ENCODE results near the gene PTPRN2. TPM values are rescaled to one million over a fixed set of nuclear protein-coding genes. Genes with fewer than 3 reads are reported as not detected.
A peak's percentile ranks its signal among the peaks of the same experiment; 100 is the strongest.

PTPRN2 gene
- total and polyA plus RNA-seq, 9 of the 15 experiments (the other 6 are each of a cell fraction or from before 2014, with no cell fraction given): not detected

DNA sequence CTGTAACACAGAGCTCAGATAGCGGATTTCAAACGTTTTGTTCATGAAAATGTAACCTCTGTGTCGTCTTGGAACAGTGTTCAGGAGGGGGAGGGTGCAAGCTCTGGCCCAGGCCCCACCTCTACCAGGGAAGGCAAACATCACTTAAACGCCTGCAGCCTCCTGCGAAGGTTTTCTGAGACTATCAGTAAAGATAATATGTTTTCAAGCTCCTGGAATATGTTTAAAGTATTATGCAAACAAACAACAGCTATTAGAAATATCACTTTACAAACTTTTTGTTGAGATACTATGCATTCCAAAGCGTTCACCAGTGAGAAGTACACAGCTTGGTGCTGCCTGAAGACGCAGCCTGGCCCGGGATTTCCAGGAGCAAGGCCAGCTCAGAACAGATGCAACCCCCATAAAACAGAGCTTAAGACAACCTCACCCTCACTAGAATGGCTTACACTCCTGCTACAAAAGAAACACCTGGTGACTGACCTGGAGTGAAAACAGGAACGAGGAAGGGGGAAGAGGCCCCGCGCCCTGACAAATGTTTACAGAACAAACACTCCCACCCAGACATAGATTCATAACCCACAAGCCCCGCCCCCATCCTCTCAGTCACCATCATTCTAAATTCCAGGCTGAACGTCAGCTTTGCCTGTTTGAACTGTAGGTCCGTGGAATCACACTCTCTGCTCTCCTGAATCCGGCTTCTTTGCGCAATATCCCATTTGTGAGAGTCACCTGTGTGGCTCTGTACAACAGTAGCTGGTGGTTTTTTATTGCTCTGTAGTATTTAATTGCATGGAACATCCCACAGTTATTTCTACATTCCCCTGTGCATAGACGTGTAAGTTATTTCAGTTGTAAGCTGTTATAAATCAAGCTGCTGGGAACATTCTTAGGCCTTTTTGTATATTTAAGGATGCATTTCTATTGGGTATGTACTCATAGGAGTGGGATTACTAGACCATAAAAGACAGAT is 155.0 kb downstream of the PTPRN2 start:
- intact Hi-C loops (cut with micrococcal nuclease) (no loop called here), in situ Hi-C loops (cut with MboI) (no loop called here)
- Histone ChIP-seq H3K9me3 (replicated peaks; ENCODE audit: control insufficient read depth, insufficient read depth, low read depth, low read length) (no peaks in the 10 kb centered on the region), H3K4me3 (no peak overlapping the region), H3K4me1 (replicated peaks in 1 of 2; ENCODE audit: control insufficient read depth in 2 of 2, insufficient read depth in 2 of 2, low read length in 2 of 2) (peaks cover 0 to 6% of the 10 kb centered on the region in 2 experiments; a peak in 2 of 5 replicates), H3K9me1 (ENCODE audit: control insufficient read depth, insufficient read depth, low read length) (no peaks in the 10 kb centered on the region), H3K36me3 (ENCODE audit: control insufficient read depth, insufficient read depth, low read length) (no peaks in the 10 kb centered on the region), H3K4me2 (ENCODE audit: insufficient read depth, low read length) (no peak overlapping the region), H3K9ac (ENCODE audit: insufficient read depth in 1 of 2, low read depth in 2 of 2, low read length in 2 of 2) (no peak overlapping the region), H3K79me2 (ENCODE audit: control insufficient read depth, insufficient read depth, low read length) (no peaks in the 10 kb centered on the region), H2AFZ (ENCODE audit: low read depth, low read length) (no peak overlapping the region), H3K27ac (ENCODE audit: extremely low read depth, low read depth, low read length) (no peak overlapping the region), H3K27me3 (ENCODE audit: control insufficient read depth in 2 of 2, insufficient read depth in 2 of 2, low read length in 2 of 2) (peaks cover 20 to 49% of the 10 kb centered on the region in 2 experiments), H4K20me1 (replicated peaks; ENCODE audit: control insufficient read depth, insufficient read depth, low read length) (0 out of 2 replicates have a peak, but pooled peaks cover 7% of the 10 kb centered on the region)
- ATAC-seq (no peak; the same call in 1 of the 3 replicates), FAIRE-seq (no peak), DNase-seq (ENCODE audit: extremely low read depth in 1 of 4, low spot score in 3 of 4) (no peak)
- POLR2A ChIA-PET: interaction anchor here (0.7 to 1.0 kb wide), 2 partner anchors 13 to 40 kb away, joined by 3 read pairs; no protein-coding TSS in a partner anchor
- no TSS peak for BruUV-seq (replicated peaks)
- under 1% methylated on average over 17 of the region's 17 CpGs for WGBS (ENCODE audit: insufficient coverage, low coverage, missing lambda C conversion rate)
- CTCF ChIA-PET (ENCODE audit: low intra/inter-chr PET ratio): no interaction called here
- TF ChIP-seq ZNF561 (CRISPR knock-in tag; conservative IDR thresholded peaks at IDR 0.05) (no peak), RUNX1 (IDR thresholded peaks at IDR 0.05; ENCODE audit: low read depth) (no peak), ADNP (tag; IDR thresholded peaks at IDR 0.05) (no peak), MTA2 (IDR thresholded peaks at IDR 0.05; ENCODE audit: low read depth) (no peak), NFATC3 (IDR thresholded peaks at IDR 0.05) (no peak), CEBPB (tag; IDR thresholded peaks at IDR 0.05) (0 out of 2 replicates have a peak, but pooled peaks have one; percentile 18), HDAC2 (IDR thresholded peaks at IDR 0.05) (no peak), MTF1 (CRISPR knock-in tag; IDR thresholded peaks at IDR 0.05; ENCODE audit: borderline replicate concordance) (no peak), ZNF165 (CRISPR knock-in tag; IDR thresholded peaks at IDR 0.05; ENCODE audit: borderline replicate concordance) (no peak), ATF1 (CRISPR knock-in tag; IDR thresholded peaks at IDR 0.05) (no peak), ATF1 (tag; IDR thresholded peaks at IDR 0.05) (0 out of 2 replicates have a peak, but pooled peaks have one; percentile 22), ZBTB7A (IDR thresholded peaks at IDR 0.05; ENCODE audit: borderline replicate concordance, control insufficient read depth, low read depth, low read length) (no peak), ZKSCAN8 (CRISPR knock-in tag; IDR thresholded peaks at IDR 0.05) (no peak)
- TF ChIP-seq, protein P1, sequence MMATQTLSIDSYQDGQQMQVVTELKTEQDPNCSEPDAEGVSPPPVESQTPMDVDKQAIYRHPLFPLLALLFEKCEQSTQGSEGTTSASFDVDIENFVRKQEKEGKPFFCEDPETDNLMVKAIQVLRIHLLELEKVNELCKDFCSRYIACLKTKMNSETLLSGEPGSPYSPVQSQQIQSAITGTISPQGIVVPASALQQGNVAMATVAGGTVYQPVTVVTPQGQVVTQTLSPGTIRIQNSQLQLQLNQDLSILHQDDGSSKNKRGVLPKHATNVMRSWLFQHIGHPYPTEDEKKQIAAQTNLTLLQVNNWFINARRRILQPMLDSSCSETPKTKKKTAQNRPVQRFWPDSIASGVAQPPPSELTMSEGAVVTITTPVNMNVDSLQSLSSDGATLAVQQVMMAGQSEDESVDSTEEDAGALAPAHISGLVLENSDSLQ (IDR thresholded peaks at IDR 0.05): peak; percentile 52
- TF ChIP-seq, protein P2, sequence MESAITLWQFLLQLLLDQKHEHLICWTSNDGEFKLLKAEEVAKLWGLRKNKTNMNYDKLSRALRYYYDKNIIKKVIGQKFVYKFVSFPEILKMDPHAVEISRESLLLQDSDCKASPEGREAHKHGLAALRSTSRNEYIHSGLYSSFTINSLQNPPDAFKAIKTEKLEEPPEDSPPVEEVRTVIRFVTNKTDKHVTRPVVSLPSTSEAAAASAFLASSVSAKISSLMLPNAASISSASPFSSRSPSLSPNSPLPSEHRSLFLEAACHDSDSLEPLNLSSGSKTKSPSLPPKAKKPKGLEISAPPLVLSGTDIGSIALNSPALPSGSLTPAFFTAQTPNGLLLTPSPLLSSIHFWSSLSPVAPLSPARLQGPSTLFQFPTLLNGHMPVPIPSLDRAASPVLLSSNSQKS (CRISPR knock-in tag; IDR thresholded peaks at IDR 0.05): no peak
- TF ChIP-seq, protein P3, sequence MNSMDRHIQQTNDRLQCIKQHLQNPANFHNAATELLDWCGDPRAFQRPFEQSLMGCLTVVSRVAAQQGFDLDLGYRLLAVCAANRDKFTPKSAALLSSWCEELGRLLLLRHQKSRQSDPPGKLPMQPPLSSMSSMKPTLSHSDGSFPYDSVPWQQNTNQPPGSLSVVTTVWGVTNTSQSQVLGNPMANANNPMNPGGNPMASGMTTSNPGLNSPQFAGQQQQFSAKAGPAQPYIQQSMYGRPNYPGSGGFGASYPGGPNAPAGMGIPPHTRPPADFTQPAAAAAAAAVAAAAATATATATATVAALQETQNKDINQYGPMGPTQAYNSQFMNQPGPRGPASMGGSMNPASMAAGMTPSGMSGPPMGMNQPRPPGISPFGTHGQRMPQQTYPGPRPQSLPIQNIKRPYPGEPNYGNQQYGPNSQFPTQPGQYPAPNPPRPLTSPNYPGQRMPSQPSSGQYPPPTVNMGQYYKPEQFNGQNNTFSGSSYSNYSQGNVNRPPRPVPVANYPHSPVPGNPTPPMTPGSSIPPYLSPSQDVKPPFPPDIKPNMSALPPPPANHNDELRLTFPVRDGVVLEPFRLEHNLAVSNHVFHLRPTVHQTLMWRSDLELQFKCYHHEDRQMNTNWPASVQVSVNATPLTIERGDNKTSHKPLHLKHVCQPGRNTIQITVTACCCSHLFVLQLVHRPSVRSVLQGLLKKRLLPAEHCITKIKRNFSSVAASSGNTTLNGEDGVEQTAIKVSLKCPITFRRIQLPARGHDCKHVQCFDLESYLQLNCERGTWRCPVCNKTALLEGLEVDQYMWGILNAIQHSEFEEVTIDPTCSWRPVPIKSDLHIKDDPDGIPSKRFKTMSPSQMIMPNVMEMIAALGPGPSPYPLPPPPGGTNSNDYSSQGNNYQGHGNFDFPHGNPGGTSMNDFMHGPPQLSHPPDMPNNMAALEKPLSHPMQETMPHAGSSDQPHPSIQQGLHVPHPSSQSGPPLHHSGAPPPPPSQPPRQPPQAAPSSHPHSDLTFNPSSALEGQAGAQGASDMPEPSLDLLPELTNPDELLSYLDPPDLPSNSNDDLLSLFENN (IDR thresholded peaks at IDR 0.05; ENCODE audit: low read depth in 2 of 2, low read length in 2 of 2): no peak
